Lung (tissue), 12 donors: Measurements from ENCODE around the gene CCL26. TPM values are rescaled to one million over a fixed set of nuclear protein-coding genes. Genes with fewer than 3 reads are reported as not detected.
"Not testable (repeated sequence)": the region's sequence is repeated elsewhere in the genome, so short reads cannot be mapped to it uniquely, and the experiment has no call there.

Experiments used
- ATAC-seq: fragments of 200-7000 bp; cut with Tn5 transposase; one replicate; pipeline ENCODE4 v1.9.1; 2020; ENCODE audit warnings: moderate number of reproducible peaks; ENCODE audit not compliant: insufficient read depth, low FRiP score
- DNase-seq, 3 donors: peaks; one replicate each; pipeline ENCODE4 v3.0.0-alpha.2; 2013 to 2017
- H3K27ac ChIP-seq, 2 donors: one replicate each; pipeline ENCODE4 v1.5.1; 2013; ENCODE audit warnings: mild to moderate bottlenecking in 2 of 2, moderate library complexity in 2 of 2, control low read depth in 1 of 2, inconsistent platforms in 1 of 2, low read depth in 1 of 2, low read length in 1 of 2
- H3K27me3 ChIP-seq, 3 donors: one replicate each; pipeline ENCODE4 v1.5.1; 2013; ENCODE audit warnings: low read length in 2 of 3; ENCODE audit not compliant: control insufficient read depth in 3 of 3, insufficient read depth in 3 of 3
- H3K36me3 ChIP-seq, 4 donors: one replicate each; pipeline ENCODE4 v1.5.1; 2013; ENCODE audit warnings: low read length in 4 of 4, mild to moderate bottlenecking in 1 of 4, moderate library complexity in 1 of 4; ENCODE audit not compliant: control insufficient read depth in 4 of 4, insufficient read depth in 4 of 4
- H3K4me1 ChIP-seq, 5 donors: one replicate each; pipeline ENCODE4 v1.5.1; 2013; ENCODE audit warnings: low read length in 5 of 5, mild to moderate bottlenecking in 2 of 5, moderate library complexity in 1 of 5; ENCODE audit not compliant: control insufficient read depth in 5 of 5, insufficient read depth in 5 of 5
- H3K4me3 ChIP-seq: one replicate; pipeline ENCODE4 v1.5.1; 2013; ENCODE audit warnings: mild to moderate bottlenecking, control low read depth, moderate library complexity
- H3K9ac ChIP-seq, 2 donors: one replicate each; pipeline ENCODE4 v1.5.1; 2013; ENCODE audit warnings: low read length in 2 of 2, control low read depth in 1 of 2; ENCODE audit not compliant: insufficient read depth in 1 of 2
- H3K9me3 ChIP-seq, 4 donors: one replicate each; pipeline ENCODE4 v1.5.1; 2013; ENCODE audit warnings: low read length in 3 of 4, mild to moderate bottlenecking in 1 of 4, moderate library complexity in 1 of 4; ENCODE audit not compliant: control insufficient read depth in 4 of 4, insufficient read depth in 3 of 4
- WGBS, 2 donors: extraction: QIAGEN DNeasy Blood & Tissue Kit; methylation state at CpG; one replicate each; pipeline ENCODE4 v1.1.7; 2013; 5-methylcytosine and 5-hydroxymethylcytosine counted together
- polyA plus RNA-seq, 2 donors: library from polyadenylated mRNA; stranded (reverse); fragments of 200-250 nt; gene quantifications; one replicate each; pipeline ENCODE4 v1.2.1, GENCODE V29; 2013
- total RNA-seq, 2 donors: library from RNA; depleted of rRNA in 1 of 2; stranded (reverse); fragments of >200 nt in 1 of 2; gene quantifications; one replicate each; pipeline ENCODE4 v1.2.1, GENCODE V29; 2014 to 2021
- TF ChIP-seq, protein P1 (sequence below): IDR thresholded peaks from 2 replicates; pipeline ENCODE4 v1.5.1; 2012; ENCODE audit warnings: mild to moderate bottlenecking; ENCODE audit errors: control extremely low read depth, extremely low read depth
- donor health status: control.
- donor health status: control.
- donor health status: Bipolar disorder and iron deficiency.
- donor health status: healthy.
- donor health status: DM: yes; HTN: yes; CAD: no.

The CCL26 gene
- total and polyA plus RNA-seq, 4 donors = 0.94 to 2.2 TPM; not detected in 2

DNA sequence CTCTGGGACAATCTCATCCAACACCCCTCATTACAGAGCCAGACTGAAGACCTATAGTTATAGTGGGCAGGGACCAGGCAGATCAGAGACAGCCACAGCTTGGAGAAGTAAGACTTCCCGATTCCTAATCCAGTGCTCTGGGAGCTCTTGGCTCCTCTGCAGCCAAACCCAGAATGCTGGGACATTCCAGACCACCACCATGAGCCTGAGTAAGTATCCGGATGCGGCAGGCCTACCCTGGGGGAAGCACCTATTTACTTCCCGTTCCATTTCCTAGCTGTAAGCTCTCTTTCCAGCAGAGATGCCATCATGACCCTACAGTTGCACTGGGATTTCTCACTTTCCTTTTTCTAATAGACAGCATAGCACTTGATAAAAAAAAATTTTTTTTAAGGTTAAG lies 49.6 kb downstream of the CCL26 start:
- WGBS, 2 donors = 52 to 60% methylated on average over 4 of the region's 4 CpGs
- Histone ChIP-seq H3K9me3 (no peaks in the 10 kb centered on the region), H3K36me3 (no peaks in the 10 kb centered on the region), H3K9ac (no peak overlapping the region), H3K4me3 (no peak overlapping the region), H3K27ac (peak overlapping the region in 1 of 2 donors; percentile 21), H3K4me1 (peaks cover 0 to 3% (median 0%) of the 10 kb centered on the region in 5 donors), H3K27me3 (no peaks in the 10 kb centered on the region)
- ATAC-seq = no peak
- TF ChIP-seq, protein P1, sequence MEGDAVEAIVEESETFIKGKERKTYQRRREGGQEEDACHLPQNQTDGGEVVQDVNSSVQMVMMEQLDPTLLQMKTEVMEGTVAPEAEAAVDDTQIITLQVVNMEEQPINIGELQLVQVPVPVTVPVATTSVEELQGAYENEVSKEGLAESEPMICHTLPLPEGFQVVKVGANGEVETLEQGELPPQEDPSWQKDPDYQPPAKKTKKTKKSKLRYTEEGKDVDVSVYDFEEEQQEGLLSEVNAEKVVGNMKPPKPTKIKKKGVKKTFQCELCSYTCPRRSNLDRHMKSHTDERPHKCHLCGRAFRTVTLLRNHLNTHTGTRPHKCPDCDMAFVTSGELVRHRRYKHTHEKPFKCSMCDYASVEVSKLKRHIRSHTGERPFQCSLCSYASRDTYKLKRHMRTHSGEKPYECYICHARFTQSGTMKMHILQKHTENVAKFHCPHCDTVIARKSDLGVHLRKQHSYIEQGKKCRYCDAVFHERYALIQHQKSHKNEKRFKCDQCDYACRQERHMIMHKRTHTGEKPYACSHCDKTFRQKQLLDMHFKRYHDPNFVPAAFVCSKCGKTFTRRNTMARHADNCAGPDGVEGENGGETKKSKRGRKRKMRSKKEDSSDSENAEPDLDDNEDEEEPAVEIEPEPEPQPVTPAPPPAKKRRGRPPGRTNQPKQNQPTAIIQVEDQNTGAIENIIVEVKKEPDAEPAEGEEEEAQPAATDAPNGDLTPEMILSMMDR = no peak
- peak in 1 of 3 donors; percentile 10 for DNase-seq

DNA sequence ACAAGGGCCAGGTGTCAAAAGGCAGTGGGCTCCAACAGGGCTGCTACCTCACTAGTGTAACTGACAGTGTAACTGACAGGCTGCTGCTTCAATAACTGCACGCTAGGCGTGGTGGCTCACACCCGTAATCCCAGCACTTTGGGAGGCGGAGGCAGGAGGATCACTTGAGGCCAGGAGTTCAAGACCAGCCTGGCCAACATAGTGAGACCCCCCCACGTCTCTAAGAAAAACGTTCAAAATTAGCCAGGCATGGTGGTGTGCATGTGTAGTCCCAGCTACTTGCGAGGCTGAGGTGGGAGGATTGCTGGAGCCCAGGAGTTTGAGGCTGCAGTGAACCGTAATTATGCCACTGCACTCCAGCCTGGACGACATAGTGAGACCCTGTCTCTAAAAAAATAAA lies 50.1 kb downstream of the CCL26 start:
- not testable (repeated sequence) for H3K27ac ChIP-seq, H3K36me3 ChIP-seq, H3K9ac ChIP-seq, H3K27me3 ChIP-seq, ATAC-seq, H3K4me3 ChIP-seq, H3K4me1 ChIP-seq, DNase-seq, H3K9me3 ChIP-seq
- WGBS, 2 donors = 93% methylated on average over 9 of the region's 9 CpGs

DNA sequence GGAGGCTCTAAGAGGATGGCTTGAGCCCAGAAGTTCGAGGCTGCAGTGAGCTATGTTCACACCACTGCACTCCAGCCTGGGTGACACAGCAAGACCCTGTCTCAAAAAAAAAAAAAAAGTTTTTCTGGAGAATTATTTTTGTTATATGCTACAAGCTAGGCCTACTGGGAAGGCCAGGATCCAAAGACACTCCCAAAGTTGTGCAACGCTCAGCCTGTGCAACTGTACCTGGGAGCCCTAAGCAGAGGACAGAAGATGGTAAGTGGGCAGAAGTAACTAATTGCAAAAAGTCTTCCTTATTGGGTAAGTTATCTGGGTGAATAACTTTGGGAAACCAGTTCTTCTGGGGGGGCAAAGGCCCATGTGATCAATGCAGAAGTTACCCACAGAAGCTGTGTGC lies 50.6 kb downstream of the CCL26 start:
- H3K27ac ChIP-seq = no peak overlapping the region
- no peak for ATAC-seq
- WGBS, 2 donors = 76 to 82% methylated on average over 2 of the region's 2 CpGs
- no peak for DNase-seq
- TF ChIP-seq, protein P1 = no peak
- H3K36me3 ChIP-seq = no peaks in the 10 kb centered on the region
- H3K9ac ChIP-seq = no peak overlapping the region
- H3K27me3 ChIP-seq = no peaks in the 10 kb centered on the region
- H3K9me3 ChIP-seq = no peaks in the 10 kb centered on the region
- no peak overlapping the region for H3K4me3 ChIP-seq
- peaks cover 0 to 3% (median 0%) of the 10 kb centered on the region in 5 donors for H3K4me1 ChIP-seq

DNA sequence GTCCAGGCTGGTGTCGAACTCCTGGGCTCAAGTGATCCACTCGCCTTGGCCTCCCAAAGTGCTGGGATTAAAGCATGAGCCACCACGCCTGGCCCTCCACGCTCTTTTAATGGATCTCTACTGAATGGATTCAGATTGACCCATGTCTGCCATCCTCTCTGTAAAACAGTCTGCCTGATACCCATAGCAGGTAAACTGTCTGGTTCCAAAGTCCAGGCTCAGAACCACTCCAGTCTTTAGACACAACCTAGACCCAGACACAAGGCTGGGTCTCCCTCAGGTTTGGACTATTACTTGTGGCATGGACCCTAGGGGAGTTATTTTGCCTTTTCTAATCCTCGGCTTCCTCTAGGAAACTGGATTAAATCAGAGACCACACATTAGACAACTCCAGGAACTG lies 52.4 kb downstream of the CCL26 start:
- Histone ChIP-seq H3K4me1 (peaks cover 0 to 3% (median 0%) of the 10 kb centered on the region in 5 donors), H3K9ac (no peak overlapping the region), H3K4me3 (no peak overlapping the region), H3K27ac (no peak overlapping the region), H3K36me3 (peaks cover 0 to 2% (median 0%) of the 10 kb centered on the region in 4 donors), H3K27me3 (no peaks in the 10 kb centered on the region), H3K9me3 (no peaks in the 10 kb centered on the region)
- WGBS, 2 donors = 99 to 100% methylated on average over 5 of the region's 5 CpGs
- DNase-seq (no peak), ATAC-seq (no peak)
- TF ChIP-seq, protein P1 = no peak

Other genes with a start within 250 kb of the CCL26 start
- gene HIP1, start 33.3 kb downstream of the CCL26 start, total RNA-seq = 10 to 100 TPM; 28.3 to 51.2 TPM
- gene HIP1, start 33.3 kb downstream of the CCL26 start, polyA plus RNA-seq = 10 to 100 TPM; 10.2 to 28.9 TPM
- 1 to 10 TPM in 1 of 2 donors, not detected in 1; 4.8 TPM for gene CCL24, start 41.6 kb upstream of the CCL26 start, total RNA-seq
- gene CCL24, start 41.6 kb upstream of the CCL26 start, polyA plus RNA-seq = 1 to 10 TPM; 1.1 to 2.8 TPM
- 100 to 1,000 TPM in 1 of 2 donors, 10 to 100 TPM in 1; 25.1 to 102 TPM for gene RHBDD2, start 106.8 kb upstream of the CCL26 start, total RNA-seq
- 10 to 100 TPM; 67.0 to 97.1 TPM for gene RHBDD2, start 106.8 kb upstream of the CCL26 start, polyA plus RNA-seq
- gene POR, start 142.9 kb upstream of the CCL26 start, total RNA-seq = 100 to 1,000 TPM; 111 to 284 TPM
- gene POR, start 142.9 kb upstream of the CCL26 start, polyA plus RNA-seq = 100 to 1,000 TPM; 243 to 305 TPM
- 10 to 100 TPM; 15.7 to 58.8 TPM for gene TMEM120A, start 222.4 kb upstream of the CCL26 start, total RNA-seq
- gene TMEM120A, start 222.4 kb upstream of the CCL26 start, polyA plus RNA-seq = 10 to 100 TPM; 56.5 to 90.1 TPM